ENCODE measurements around the gene PCNX2.
A peak's percentile ranks its signal among the peaks of the same experiment; 100 is the strongest.

PCNX2 gene

DNA sequence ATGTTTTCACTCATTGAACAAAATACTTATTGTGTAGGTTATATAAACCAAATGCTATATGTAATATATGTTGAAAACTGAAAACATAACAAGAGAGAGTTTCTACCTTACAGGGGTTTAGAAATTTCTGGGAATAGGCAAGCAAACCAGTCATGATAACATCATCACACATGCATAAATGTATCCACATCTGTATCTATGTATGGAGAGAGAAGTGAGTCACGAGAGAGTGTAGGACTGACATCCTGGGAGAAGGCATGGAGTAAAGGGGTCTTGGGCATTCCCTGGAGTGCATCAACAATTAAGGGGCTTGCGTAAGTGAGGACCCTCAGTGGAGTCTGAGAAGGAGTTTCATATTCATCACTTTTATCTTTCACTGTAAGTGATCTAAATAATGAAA is 65.5 kb downstream of the PCNX2 start:
- DNase-seq (ENCODE audit: low read depth, low spot score): no peak

DNA sequence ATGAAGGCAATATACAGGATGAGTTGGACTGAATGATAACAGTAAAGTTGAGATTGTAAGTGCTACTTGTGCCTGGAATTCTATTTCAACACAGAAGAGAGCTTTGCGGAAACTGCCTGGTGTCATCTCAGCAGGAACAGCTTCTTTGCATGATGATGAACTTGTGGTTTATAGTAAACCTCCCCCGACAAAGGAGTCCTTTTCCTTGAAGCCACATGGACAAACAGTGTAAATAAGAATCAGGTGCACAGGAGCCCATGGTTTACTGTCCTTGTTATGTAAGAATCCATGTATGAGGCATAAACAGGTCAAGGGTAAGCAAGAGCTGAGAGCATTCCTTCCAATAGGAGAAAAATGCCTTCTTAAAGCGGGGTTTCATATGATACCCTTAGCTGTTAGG is 66.2 kb downstream of the PCNX2 start:
- DNase-seq (ENCODE audit: low read depth, low spot score): no peak

DNA sequence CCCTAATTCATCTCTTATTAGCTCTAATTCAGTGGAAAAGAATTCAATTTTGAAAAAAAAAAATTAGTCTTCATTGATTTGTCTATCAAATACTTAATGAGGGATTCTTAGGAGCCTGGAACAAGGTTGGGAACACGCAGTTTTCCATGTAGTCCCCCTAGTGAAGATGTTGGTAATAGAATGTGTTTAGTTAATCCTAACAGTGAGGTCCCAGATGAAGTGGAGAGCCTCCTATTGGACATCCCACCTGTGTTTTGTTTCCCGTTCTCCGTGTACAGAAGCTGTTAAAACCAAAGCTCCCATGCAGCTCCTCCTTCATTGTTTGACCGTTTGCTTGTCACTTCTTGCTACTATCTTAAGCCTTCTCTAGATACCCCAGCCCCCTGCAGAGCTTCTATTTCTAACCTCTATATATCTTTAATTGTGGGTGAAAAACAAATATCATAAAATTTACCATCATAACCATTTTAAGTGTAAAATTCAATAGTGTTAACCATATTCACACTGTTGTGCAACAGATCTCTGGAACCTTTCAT is 67.5 kb downstream of the PCNX2 start:
- no peak for DNase-seq (ENCODE audit: low read depth, low spot score)

DNA sequence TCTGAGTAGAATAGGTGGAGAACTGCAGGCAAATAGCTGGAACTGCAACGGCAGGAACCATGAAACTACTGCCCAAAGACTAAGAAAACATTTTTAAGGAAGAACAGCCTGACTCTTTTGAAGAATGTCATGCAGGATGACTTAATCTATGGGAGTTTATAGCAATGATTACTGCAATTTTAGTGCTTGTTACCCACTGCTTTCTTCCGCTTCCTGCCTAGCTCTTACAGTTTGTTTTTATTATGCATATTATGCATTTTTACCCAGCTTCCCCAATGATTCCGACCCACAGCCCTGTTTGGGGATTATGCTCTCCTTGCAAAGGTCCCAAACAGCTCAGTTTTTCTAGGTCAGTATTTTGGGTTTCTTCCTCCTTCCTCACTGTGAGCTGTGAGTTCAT is 71.2 kb downstream of the PCNX2 start:
- no peak for DNase-seq (ENCODE audit: low read depth, low spot score)

DNA sequence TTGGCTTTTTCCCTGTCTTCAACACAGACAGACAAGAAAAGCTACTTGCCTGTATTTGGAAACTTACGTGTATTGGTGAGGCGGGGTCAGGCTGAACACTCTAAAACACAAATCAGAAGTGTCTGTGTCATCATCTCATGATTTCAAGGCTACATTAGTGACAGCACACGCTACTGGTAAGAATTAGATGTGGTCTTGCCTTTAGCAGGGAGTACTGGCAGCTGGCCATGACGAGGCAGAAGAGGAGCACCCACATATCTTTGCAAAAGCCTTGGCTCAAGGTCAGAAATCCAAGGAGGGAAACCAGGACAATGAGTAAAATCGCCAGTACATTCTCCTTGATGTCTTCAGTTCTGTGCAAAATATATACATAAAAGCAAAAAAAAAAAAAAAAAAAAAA is 77.7 kb downstream of the PCNX2 start:
- DNase-seq (ENCODE audit: low read depth, low spot score): no peak

DNA sequence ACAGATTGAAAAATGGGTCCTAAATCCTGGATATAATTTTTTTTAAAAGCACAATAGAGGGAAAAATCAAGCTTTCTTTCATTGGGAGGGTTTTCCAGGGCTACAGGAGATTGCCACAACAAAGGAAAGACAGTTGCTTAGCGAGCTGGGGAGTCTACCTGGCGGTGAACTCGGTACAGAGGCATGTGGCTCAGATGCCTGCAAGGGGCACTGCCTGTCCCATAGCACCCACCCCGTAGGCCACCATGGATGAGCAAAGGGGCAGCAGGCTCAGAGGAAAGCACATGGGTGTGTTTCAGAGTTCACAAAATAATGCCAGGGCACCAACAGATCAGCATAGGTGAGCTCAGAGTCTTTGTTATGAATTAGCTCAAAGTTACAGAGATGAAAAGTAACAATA is 79.5 kb downstream of the PCNX2 start:
- DNase-seq (ENCODE audit: low read depth, low spot score): no peak

DNA sequence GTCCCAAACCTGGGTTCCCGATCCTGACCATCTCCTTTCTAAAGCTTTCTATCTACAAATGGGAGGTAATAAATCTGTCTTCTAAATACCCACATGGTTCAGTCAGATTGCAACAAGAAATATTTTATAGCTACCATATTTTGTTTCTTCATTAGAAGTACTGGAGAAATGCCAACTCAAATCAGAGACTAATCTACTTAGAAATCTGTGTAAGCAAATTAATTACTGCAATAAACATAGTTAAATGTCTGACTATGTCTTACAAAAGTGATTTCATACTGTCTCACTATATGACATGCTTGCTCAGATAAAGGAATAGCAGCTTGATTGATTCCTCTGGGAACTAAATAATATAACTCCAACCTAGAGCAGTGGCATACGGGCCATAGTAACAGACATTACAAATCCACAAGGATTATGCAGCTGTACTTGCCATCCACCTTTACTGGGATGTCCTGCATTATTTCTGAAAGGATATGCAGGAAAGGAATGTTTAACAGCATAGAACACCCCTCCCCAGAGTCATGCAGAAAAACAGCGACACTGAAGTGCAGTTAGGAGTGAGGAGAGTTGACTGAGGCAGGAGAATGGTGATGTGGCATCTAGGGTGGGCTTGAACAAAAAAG is 80.3 kb downstream of the PCNX2 start:
- DNase-seq (ENCODE audit: low read depth, low spot score): no peak

DNA sequence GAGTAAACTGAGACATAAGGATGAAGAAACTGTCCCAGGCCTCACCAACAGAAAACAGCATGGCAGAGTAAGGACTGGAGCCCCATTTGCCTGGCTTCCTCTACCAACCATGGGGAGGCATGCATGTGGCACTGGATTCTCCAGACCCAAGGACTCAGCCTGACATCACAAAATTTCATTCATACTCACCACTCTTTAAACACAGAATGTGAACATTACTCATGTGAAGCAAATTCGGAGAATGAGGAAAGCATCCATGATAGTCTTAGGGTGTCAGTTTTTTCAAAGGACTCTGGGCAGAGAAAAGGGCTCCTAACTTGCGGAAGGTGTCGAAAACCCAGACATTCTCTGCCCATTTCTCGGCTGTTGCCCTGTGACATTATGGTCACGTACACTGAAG is 83.9 kb downstream of the PCNX2 start:
- peak; percentile 29 for DNase-seq (ENCODE audit: low read depth, low spot score)

DNA sequence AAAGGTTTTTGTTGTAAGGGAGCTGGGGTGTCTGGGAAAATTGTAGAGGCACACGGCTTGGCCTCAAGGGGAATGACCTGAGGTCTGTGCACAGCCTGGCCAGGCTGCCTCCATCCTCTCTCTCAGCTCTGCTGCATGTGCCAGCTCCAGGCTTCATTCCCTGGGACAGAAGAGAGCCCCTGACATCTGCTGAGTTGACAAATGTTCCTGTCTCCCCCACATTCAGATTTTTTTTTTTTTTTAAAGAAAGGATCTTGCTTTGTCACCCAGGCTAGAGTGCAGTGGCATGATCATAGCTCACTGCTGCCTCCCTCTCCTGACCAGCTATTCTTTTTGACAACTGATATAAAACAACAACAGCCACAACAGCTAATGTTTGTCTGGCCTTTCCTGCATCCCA is 84.4 kb downstream of the PCNX2 start:
- no peak for DNase-seq (ENCODE audit: low read depth, low spot score)

DNA sequence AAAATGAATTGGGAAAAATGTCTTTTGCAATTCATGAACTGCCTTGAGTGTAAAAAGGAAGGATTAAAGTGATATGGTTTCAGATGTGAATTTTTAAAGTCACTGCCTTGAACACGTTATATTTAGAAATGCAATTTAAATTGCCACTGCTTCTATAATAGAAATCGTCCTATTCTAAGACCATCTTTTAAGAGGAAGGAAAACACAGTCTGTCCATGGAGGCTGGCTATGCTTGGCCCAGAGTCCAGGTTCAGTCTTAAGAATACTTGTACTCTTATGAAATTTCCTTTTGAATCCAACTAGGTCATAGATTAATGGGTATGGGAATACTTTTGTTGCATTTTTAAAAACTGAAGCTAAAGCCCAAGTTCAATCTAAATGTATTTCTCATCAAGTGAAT is 86.0 kb downstream of the PCNX2 start:
- DNase-seq (ENCODE audit: low read depth, low spot score): no peak

DNA sequence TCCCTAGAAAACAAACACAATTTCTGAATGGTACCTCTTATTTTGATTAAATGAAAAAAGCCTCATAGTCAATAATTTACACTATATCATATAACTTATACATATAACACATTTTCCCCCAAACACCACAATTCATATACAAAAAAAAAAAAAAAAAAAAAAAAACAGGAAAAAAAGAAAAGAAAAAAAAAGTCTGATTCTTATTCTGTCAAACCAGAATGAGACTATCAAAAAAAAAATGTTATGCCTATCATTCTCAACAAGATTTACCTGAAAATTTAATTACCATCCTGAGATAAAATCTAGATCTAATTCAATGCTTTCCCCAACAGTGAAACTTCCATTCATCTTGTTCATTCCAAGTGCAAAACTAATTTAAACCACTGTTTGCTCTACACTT is 86.8 kb downstream of the PCNX2 start:
- no peak for DNase-seq (ENCODE audit: low read depth, low spot score)

DNA sequence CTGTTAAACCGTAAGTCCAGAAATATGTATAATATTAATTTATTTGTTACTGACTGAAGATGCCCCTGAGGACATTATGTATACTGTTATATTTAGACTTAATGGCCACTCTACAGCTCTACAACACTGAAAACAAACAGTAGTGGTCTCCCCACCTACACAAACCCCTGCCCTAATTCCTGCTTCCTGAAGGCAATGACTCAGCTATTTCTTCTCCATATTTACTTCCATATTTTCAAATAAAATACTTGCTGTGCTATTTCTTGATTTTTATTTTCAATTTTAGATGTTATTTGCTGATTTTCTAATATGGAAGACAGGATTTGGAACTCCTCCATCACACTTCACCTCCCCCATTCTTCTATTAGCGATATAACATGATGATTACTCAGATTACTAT is 97.6 kb downstream of the PCNX2 start:
- no peak for DNase-seq (ENCODE audit: low read depth, low spot score)

DNA sequence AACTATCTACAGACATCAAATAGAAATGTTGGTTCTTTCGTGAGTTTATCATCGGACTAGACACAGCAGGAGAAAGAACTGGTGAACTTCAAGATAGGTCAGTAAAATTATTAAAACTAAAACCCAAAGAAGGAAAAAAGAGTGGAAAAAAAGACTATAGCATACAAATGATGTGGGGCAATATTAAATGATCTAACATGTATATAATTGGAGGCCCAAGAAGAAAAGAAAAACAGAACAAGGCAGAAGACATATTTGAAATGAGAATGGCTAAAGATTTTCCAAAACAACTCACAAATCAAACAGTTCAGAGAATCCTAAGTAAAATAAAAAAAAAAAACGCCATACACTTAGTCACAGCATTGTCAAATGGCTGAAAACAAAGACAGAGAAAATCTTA is 101.8 kb downstream of the PCNX2 start:
- DNase-seq (ENCODE audit: low read depth, low spot score): no peak

DNA sequence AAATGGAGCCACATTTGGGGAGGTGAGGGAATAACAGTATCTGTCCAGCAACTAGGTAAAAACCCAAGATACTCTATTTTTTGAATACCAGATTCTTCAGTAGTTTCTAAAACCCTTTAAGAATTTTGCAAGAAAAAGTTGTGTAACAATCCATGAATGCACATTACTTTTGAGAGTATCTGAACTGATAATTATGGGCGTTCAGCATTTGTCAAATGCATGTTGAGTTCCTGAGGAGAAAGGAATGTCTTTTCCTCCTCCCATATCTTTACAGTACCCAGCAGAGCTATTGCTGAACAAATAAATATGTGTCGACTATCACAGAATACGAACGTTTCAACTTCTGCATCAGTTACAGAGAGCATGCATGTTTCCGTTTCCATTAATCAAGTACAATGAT is 104.5 kb downstream of the PCNX2 start:
- no peak for DNase-seq (ENCODE audit: low read depth, low spot score)

DNA sequence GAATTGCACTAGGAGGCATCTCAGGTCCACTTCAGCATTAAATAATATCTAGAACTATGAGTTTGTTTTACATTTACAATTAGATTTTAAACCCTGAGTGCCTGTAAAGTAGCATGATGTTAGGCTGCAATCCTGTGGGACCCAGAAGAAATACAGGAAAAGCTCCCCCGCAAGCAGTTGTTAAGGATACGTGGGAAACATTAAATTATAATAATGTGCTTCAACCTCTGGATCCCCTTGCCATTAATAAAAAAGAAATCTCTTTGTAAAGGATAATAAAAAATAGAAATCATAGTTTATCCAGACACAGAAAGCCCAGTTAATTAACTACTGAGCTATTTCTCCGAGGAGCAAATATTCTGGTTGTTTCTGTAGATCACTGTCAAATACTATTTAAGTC is 106.0 kb downstream of the PCNX2 start:
- DNase-seq (ENCODE audit: low read depth, low spot score): no peak

DNA sequence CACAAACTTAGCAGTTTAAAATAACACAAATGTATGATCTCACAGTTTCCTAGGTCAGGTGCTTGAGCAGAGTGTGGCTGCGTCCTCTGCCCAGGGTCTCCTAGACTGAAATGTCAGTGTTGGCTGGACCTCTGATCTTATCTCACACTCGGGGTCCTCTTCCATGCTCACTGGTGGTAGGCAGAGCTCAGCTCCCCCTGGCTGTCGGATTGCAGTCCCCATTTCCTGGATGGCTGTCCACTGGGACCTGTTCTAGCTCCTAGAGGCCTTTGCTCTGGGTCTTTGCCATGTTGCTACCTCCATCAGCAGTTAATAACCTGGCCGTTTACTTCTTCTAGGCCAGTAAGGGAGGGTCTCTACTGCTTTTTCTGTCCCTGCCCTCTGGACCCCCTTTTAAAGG is 107.5 kb downstream of the PCNX2 start:
- DNase-seq (ENCODE audit: low read depth, low spot score): no peak

DNA sequence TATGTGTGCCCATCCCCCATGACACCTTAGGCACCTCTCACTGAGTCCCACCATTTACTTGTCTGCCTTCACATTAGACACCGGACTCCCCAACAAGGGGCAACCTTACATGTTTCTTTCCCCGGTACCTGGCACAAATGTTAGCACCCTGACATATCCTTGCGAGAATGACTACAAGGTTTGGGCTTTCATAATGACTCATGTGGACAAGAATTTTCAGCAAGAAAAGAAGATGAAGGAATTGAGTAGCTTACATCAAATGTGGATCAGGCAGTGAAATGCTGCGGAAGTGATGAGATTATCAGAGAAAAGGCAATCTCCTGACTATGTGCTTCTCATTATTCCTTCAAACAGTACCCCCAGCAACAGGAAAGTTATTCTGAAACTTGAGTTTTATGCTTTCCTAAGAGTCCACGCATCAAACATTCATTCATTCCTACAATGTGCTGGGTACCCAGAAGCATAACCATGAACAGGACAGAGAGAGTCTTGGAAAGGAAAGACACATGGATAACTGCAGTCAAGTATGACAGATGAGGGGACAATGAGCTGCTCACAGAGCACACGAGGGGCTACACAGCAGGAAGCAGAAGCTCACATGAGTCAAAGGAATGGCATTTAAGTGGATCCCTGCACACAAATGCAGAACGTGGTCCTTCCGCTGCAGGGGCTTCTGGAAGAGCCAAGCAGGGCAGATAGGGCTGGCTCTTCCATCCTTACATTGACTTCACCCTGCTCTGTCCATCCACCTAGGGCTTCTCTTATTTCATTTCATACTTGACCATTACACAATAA is 112.1 kb downstream of the PCNX2 start:
- DNase-seq (ENCODE audit: low read depth, low spot score): peak; percentile 52

DNA sequence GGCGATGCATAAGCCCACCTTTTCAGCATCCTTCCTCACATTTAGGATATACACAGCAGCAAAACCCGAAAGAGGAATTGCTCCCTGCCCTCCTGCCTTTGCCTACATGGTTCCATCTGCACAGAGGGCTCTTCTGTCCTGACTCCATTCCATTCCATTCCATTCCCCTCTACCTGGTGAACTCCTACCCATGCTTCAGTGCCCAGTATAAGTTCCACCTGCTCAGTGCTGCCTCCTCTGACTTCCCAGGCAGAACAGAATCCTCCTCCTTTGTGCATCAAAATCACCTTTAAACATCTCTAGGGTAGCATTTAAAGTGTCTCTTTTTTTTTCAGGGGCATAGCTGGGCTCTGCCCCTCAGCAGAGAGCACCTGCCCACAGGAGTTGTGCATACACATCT is 112.9 kb downstream of the PCNX2 start:
- no peak for DNase-seq (ENCODE audit: low read depth, low spot score)

DNA sequence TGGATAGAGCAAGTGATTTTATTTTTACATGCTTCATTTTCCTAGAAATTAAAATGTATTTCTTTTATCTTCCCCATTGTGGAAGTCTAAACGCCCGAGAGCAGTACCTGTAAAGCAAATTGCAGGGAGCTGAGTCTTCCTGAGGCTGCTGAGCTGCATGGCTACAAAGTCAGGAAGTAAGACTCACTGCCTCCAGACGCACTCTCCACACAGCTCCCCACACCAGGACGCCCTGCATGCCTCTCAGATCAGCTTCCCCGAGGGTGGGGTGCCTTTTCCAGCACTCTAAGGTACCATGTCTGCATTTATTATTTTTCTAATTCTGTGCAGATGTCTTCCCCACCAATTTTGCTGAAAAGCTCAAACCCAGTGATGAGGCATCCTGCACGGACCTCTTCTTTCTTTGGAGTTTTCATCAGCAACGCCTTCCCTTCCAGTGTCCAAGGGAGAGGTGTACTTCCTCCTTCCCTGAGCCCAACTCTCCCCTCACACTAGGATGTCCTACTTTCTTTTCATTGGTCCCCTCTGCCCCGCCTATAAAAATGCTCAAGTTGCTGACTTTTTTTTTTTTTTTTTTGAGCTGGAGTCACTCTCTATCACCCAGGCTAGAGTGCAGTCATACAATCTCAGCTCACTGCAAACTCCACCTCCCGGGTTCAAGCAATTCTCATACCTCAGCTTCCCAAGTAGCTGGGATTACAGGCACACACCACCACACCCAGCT is 114.7 kb downstream of the PCNX2 start:
- DNase-seq (ENCODE audit: low read depth, low spot score): no peak

DNA sequence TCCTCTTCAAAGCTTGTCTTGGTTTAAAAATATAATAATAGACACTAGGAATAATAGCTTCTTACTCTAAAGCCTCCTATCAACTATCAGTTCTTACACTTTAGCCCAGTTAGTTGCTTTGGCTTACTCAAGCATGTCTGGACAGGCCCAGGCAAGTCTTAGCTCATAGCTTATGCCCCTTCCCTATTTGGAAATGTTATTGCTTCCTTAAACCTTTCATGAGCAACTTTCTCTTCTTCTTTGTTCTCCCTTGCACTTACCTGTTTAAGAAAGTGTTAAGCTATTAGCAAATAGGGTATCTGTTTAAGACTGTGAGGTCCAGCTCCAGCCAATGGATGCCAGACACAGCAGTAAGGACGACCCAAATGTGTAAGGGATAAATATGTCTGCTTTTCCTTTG is 115.9 kb downstream of the PCNX2 start:
- peak; percentile 13 for DNase-seq (ENCODE audit: low read depth, low spot score)

DNA sequence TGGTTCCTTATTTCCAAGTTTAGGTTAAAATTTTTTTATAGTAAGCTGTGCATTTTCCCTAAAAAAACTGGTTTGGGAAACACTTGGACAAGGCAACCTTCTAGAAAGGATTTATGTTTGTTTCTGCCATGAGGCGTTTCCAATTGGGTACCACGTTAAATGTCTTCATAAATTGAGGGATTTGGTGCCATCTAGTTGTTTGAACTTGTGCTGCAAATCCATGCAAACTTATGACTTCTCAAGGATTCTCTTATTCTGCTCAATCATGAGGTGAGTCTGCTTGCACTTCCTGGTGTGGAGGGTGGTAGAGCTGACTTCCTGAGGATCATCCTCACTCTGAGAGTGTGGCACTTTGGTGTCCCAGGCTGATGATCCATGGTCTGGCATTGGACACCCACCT is 123.3 kb downstream of the PCNX2 start:
- peak; percentile 8 for DNase-seq (ENCODE audit: low read depth, low spot score)

DNA sequence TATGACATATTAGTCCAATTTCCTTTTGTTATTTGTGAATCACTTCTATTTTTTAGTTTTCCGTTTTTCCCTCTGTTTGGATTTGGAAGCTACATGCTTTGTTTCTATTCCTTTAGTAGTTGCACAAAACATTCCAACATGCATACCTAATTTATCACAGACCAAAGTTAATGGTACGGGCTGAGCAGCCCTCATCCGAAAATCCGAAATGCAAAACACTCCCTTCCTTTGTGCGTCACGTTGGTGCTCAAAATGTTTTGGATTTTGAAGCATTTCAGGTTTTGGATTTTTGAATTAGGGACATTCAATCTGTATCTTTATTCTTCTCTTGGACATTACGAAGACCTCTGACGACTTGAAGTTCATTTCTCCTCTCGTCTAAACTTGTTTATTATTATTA is 124.8 kb downstream of the PCNX2 start:
- DNase-seq (ENCODE audit: low read depth, low spot score): no peak

DNA sequence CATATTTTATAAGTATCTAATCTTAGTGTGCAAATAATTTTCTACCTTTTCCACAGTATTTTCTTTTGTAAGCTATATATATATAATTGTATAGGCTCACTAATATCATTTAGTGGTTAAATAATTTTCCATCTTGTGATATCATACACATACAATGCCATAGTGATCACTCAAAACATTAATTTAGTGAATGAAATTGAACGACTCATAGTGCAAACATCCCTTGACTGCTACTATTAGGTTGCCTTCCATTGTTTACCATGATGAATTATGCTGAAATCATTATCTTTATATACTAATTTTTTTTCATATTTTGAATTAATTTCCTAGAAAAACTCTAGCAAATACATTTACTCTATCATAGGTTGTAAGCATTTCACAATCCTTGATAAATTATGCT is 127.1 kb downstream of the PCNX2 start:
- DNase-seq (ENCODE audit: low read depth, low spot score): no peak
